ENCODE measurements around the gene KPNB1.

Gene KPNB1

GRCh38 chr17:47650525-47651522, 1.1 kb downstream of the KPNB1 start:
- H3K27me3 ChIP-seq (ENCODE audit: insufficient read depth, poor library complexity, severe bottlenecking) = no peaks in the 10 kb centered on the region
- TF ChIP-seq, protein P1, sequence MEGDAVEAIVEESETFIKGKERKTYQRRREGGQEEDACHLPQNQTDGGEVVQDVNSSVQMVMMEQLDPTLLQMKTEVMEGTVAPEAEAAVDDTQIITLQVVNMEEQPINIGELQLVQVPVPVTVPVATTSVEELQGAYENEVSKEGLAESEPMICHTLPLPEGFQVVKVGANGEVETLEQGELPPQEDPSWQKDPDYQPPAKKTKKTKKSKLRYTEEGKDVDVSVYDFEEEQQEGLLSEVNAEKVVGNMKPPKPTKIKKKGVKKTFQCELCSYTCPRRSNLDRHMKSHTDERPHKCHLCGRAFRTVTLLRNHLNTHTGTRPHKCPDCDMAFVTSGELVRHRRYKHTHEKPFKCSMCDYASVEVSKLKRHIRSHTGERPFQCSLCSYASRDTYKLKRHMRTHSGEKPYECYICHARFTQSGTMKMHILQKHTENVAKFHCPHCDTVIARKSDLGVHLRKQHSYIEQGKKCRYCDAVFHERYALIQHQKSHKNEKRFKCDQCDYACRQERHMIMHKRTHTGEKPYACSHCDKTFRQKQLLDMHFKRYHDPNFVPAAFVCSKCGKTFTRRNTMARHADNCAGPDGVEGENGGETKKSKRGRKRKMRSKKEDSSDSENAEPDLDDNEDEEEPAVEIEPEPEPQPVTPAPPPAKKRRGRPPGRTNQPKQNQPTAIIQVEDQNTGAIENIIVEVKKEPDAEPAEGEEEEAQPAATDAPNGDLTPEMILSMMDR (IDR thresholded peaks at IDR 0.05; ENCODE audit: insufficient read depth, low read length) = no peak
- TF ChIP-seq POLR2AphosphoS5 (IDR thresholded peaks at IDR 0.05; ENCODE audit: low read depth) = 0 out of 2 replicates have a peak, but pooled peaks have one; percentile 47
- peak; percentile 40; the same call in 1 of the 2 replicates for TF ChIP-seq SPI1 (IDR thresholded peaks at IDR 0.05; ENCODE audit: borderline replicate concordance, low read depth)
- no peak for TF ChIP-seq REST (IDR thresholded peaks at IDR 0.05; ENCODE audit: insufficient replicate concordance, low read depth)
- peak; percentile 92 to 97 for DNase-seq (ENCODE audit: low read depth in 1 of 2, low spot score in 1 of 2)
- peak overlapping the region; percentile 90 for H3K27ac ChIP-seq (replicated peaks)
- H3K4me3 ChIP-seq (replicated peaks; ENCODE audit: insufficient read depth, low read length) = peak overlapping the region; percentile 77

DNA sequence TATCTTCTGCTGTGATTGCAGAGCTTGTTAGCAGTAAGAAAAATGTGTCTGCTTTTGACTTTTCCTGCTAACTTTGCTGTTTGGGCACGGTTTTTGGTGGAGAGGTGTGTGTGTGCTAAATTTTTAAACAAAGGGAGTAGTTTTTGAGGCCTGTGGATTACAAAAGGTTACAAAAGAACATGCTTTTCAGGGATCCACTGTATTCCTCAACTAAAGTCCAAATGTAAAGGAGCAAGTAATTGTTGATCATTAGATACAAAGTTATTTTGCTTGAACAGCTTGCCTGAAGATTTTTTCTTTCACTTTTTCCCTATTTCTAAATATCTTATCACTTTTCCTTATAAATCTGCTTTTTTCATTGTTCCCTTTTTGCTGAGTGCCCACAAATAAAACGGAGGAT, 2.0 kb downstream of the KPNB1 start:
- peak overlapping the region; percentile 77 for H3K4me3 ChIP-seq (replicated peaks; ENCODE audit: insufficient read depth, low read length)
- TF ChIP-seq, protein P1 (IDR thresholded peaks at IDR 0.05; ENCODE audit: insufficient read depth, low read length) = no peak
- TF ChIP-seq GABPA (IDR thresholded peaks at IDR 0.05; ENCODE audit: low read depth) (no peak), SPI1 (IDR thresholded peaks at IDR 0.05; ENCODE audit: borderline replicate concordance, low read depth) (no peak), POLR2AphosphoS5 (IDR thresholded peaks at IDR 0.05; ENCODE audit: low read depth) (no peak), REST (IDR thresholded peaks at IDR 0.05; ENCODE audit: insufficient replicate concordance, low read depth) (no peak)
- no peaks in the 10 kb centered on the region for H3K27me3 ChIP-seq (ENCODE audit: insufficient read depth, poor library complexity, severe bottlenecking)
- no peak for DNase-seq (ENCODE audit: low read depth in 1 of 2, low spot score in 1 of 2)
- peak overlapping the region; percentile 90 for H3K27ac ChIP-seq (replicated peaks)

DNA sequence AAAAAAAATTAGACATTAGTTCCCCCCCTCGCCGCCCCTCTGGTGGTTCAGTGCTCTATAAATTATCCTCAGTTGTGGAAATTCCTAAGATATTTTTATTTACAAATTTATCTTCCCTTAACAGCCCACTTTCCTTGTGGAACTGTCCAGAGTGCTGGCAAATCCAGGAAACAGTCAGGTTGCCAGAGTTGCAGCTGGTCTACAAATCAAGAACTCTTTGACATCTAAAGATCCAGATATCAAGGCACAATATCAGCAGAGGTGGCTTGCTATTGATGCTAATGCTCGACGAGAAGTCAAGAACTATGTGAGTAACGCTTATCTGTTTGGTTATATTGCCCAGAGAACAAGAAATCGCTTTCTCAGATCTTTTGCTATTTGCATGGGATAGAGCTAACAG, 2.9 kb downstream of the KPNB1 start:
- no peak for DNase-seq (ENCODE audit: low read depth in 1 of 2, low spot score in 1 of 2)
- Histone ChIP-seq H3K4me3 (replicated peaks; ENCODE audit: insufficient read depth, low read length) (no peak overlapping the region), H3K27me3 (ENCODE audit: insufficient read depth, poor library complexity, severe bottlenecking) (no peaks in the 10 kb centered on the region), H3K27ac (replicated peaks) (no peak overlapping the region)
- TF ChIP-seq REST (IDR thresholded peaks at IDR 0.05; ENCODE audit: insufficient replicate concordance, low read depth) = peak; percentile 93
- TF ChIP-seq, protein P1 (IDR thresholded peaks at IDR 0.05; ENCODE audit: insufficient read depth, low read length) = no peak
- no peak for TF ChIP-seq POLR2AphosphoS5 (IDR thresholded peaks at IDR 0.05; ENCODE audit: low read depth)
- TF ChIP-seq GABPA (IDR thresholded peaks at IDR 0.05; ENCODE audit: low read depth) = no peak
- no peak for TF ChIP-seq SPI1 (IDR thresholded peaks at IDR 0.05; ENCODE audit: borderline replicate concordance, low read depth)
